Ovary (tissue), 3 donors: ENCODE measurements around the gene GABPB2.

Experiments
- CTCF ChIP-seq, 3 donors: fragments of 450-650 bp in 2 of 3; fragments of 200-600 bp in 1 of 3; IDR thresholded peaks; one replicate each; pipeline versions ENCODE4 v1.5.1 to v1.8.0; 2016 to 2022; ENCODE audit warnings: antibody characterized with exemption in 3 of 3, mild to moderate bottlenecking in 1 of 3
- EP300 ChIP-seq: sonication (generic); formaldehyde crosslinking; IDR thresholded peaks from one replicate; pipeline ENCODE4 v1.6.1; 2017; ENCODE audit warnings: antibody characterized with exemption
- POLR2A ChIP-seq: fragments of 450-650 bp; IDR thresholded peaks from one replicate; pipeline ENCODE4 v1.6.1; 2017; ENCODE audit warnings: antibody characterized with exemption, mild to moderate bottlenecking, moderate library complexity
- donor health status: DM: no; HTN: no; CAD: no.

GRCh38 chr1:151156515-151156819 lies 85.9 kb downstream of the GABPB2 start, which contains the start of gene TNFAIP8L2:
- TF ChIP-seq CTCF (IDR thresholded peaks at IDR 0.05) (no peak), POLR2A (no peak), EP300 (no peak)
